H1 (cell line): ENCODE results near the gene SAPCD1. TPM values are rescaled to one million over a fixed set of nuclear protein-coding genes. Genes with fewer than 3 reads are reported as not detected.

Experiments used
- CTCF ChIA-PET: fragments of 300-600 bp; sonication (Branson Sonifier 250); formaldehyde crosslinking; loops from one replicate; lab custom pipeline; 2021; ENCODE audit not compliant: partially characterized antibody; lab: Charles Lee
- POLR2A ChIA-PET: fragments of 300-600 bp; sonication (Branson Sonifier 250); formaldehyde crosslinking; loops from one replicate; lab custom pipeline; 2021; ENCODE audit warnings: inconsistent platforms; ENCODE audit not compliant: partially characterized antibody; lab: Charles Lee
- DNase-seq, 2 experiments: peaks; one replicate each; pipeline versions ENCODE4 v3.0.0 to v3.0.0-alpha.2; 2010 to 2022; ENCODE audit warnings: low spot score in 2 of 2, low read depth in 1 of 2, mixed read lengths in 1 of 2
- FAIRE-seq: peaks from 2 replicates; lab custom pipeline; 2011; peaks lifted over from hg19 to GRCh38; lab: Jason Lieb, UNC
- H2AFZ ChIP-seq: 2 replicates; pipeline ENCODE4 v1.8.1; 2012; ENCODE audit warnings: low read length, inconsistent platforms
- H2AK5ac ChIP-seq: 2 replicates; pipeline ENCODE4 v1.6.1; 2013; ENCODE audit warnings: low read depth, low read length
- H2BK120ac ChIP-seq: replicated peaks from 2 replicates; pipeline ENCODE3; 2013; ENCODE audit warnings: low read depth, low read length, inconsistent platforms
- H2BK12ac ChIP-seq: 2 replicates; pipeline ENCODE4 v1.6.1; 2013; ENCODE audit warnings: low read depth, low read length
- H2BK15ac ChIP-seq: 2 replicates; pipeline ENCODE4 v1.6.1; 2013; ENCODE audit warnings: low read length
- H2BK20ac ChIP-seq: 2 replicates; pipeline ENCODE4 v1.6.1; 2013; ENCODE audit warnings: low read length
- H2BK5ac ChIP-seq: 2 replicates; pipeline ENCODE4 v1.6.1; 2013; ENCODE audit warnings: low read depth, low read length
- H3K14ac ChIP-seq: 2 replicates; pipeline ENCODE4 v1.6.1; 2013; ENCODE audit warnings: inconsistent platforms; ENCODE audit not compliant: insufficient read length
- H3K18ac ChIP-seq: 2 replicates; pipeline ENCODE4 v1.6.1; 2013; ENCODE audit warnings: low read length; ENCODE audit errors: extremely low read depth
- H3K23ac ChIP-seq: 2 replicates; pipeline ENCODE4 v1.6.1; 2013; ENCODE audit warnings: inconsistent platforms; ENCODE audit not compliant: insufficient read length
- H3K23me2 ChIP-seq: 2 replicates; pipeline ENCODE4 v1.6.1; 2013; ENCODE audit warnings: low read depth, low read length
- H3K27ac ChIP-seq: 2 replicates; pipeline ENCODE4 v1.6.1; 2011; ENCODE audit warnings: low read depth, low read length, inconsistent platforms
- H3K27me3 ChIP-seq, 4 experiments: replicated peaks in 1 of 4; 1 replicate in 1 of 4; 2 replicates in 3 of 4; pipeline versions ENCODE4 v1.6.1 to v1.8.1; 2011 to 2013; ENCODE audit warnings: low read length in 3 of 4, mild to moderate bottlenecking in 3 of 4, inconsistent platforms in 2 of 4, mixed read lengths in 2 of 4, moderate library complexity in 1 of 4; ENCODE audit not compliant: control insufficient read depth in 3 of 4, insufficient read depth in 3 of 4; ENCODE audit errors: extremely low read depth in 1 of 4
- H3K36me3 ChIP-seq, 4 experiments: 2 replicates each; pipeline versions ENCODE4 v1.6.1 to v1.8.1; 2011 to 2013; ENCODE audit warnings: mild to moderate bottlenecking in 4 of 4, low read length in 3 of 4, moderate library complexity in 2 of 4, control low read depth in 1 of 4, inconsistent platforms in 1 of 4; ENCODE audit not compliant: insufficient read depth in 4 of 4, control insufficient read depth in 2 of 4
- H3K4ac ChIP-seq: replicated peaks from 2 replicates; pipeline ENCODE3; 2013; ENCODE audit warnings: low read length, low read depth, mixed read lengths, inconsistent platforms; ENCODE audit not compliant: insufficient read length
- H3K4me1 ChIP-seq, 4 experiments: replicated peaks in 1 of 4; 1 replicate in 1 of 4; 2 replicates in 3 of 4; pipeline versions ENCODE4 v1.6.1 to v1.8.1; 2011 to 2013; ENCODE audit warnings: low read length in 3 of 4, inconsistent platforms in 2 of 4, mixed read lengths in 1 of 4; ENCODE audit not compliant: insufficient read depth in 4 of 4, control insufficient read depth in 3 of 4
- H3K4me2 ChIP-seq, 2 experiments: 2 replicates each; pipeline versions ENCODE4 v1.6.1 to v1.8.1; 2011 to 2013; ENCODE audit warnings: low read depth in 2 of 2, low read length in 2 of 2, control low read depth in 1 of 2, inconsistent platforms in 1 of 2, mild to moderate bottlenecking in 1 of 2; ENCODE audit not compliant: insufficient read depth in 1 of 2
- H3K4me3 ChIP-seq, 4 experiments: fragments of 200-600, 300-600 bp in 1 of 4; sonication (generic), shearing (Covaris generic), sonication (Bioruptor Twin) in 1 of 4; 2 replicates each; pipeline versions ENCODE4 v1.5.1 to v1.8.1; 2011 to 2016; ENCODE audit warnings: low read length in 4 of 4, low read depth in 3 of 4, control low read depth in 2 of 4, inconsistent platforms in 2 of 4, mild to moderate bottlenecking in 2 of 4, mixed read lengths in 1 of 4, moderate library complexity in 1 of 4; ENCODE audit not compliant: insufficient read depth in 2 of 4; ENCODE audit errors: extremely low read depth in 1 of 4
- H3K56ac ChIP-seq: replicated peaks from 2 replicates; pipeline ENCODE3; 2013; ENCODE audit warnings: low read depth, mild to moderate bottlenecking, mixed read lengths, low read length, inconsistent platforms; ENCODE audit not compliant: insufficient read length
- H3K79me1 ChIP-seq: 2 replicates; pipeline ENCODE4 v1.6.1; 2013; ENCODE audit warnings: low read depth, low read length, control low read depth
- H3K79me2 ChIP-seq, 2 experiments: 2 replicates each; pipeline versions ENCODE4 v1.6.1 to v1.8.1; 2012 to 2013; ENCODE audit warnings: low read length in 2 of 2, mild to moderate bottlenecking in 2 of 2, inconsistent platforms in 1 of 2; ENCODE audit not compliant: insufficient read depth in 2 of 2, control insufficient read depth in 1 of 2
- H3K9ac ChIP-seq, 4 experiments: replicated peaks in 1 of 4; 1 replicate in 1 of 4; 2 replicates in 3 of 4; pipeline versions ENCODE4 v1.6.1 to v1.8.1; 2011 to 2013; ENCODE audit warnings: low read depth in 3 of 4, low read length in 3 of 4, control low read depth in 2 of 4, mild to moderate bottlenecking in 2 of 4, moderate library complexity in 2 of 4, inconsistent platforms in 1 of 4; ENCODE audit errors: extremely low read depth in 1 of 4
- H3K9me3 ChIP-seq, 2 experiments: 2 replicates each; pipeline versions ENCODE4 v1.6.1 to v1.8.1; 2012 to 2013; ENCODE audit warnings: mild to moderate bottlenecking in 2 of 2, moderate library complexity in 2 of 2, control low read depth in 1 of 2, inconsistent platforms in 1 of 2, low read depth in 1 of 2, low read length in 1 of 2, mixed read lengths in 1 of 2; ENCODE audit not compliant: insufficient read depth in 2 of 2
- H4K20me1 ChIP-seq, 2 experiments: replicated peaks in 1 of 2; 2 replicates each; pipeline versions ENCODE3 to v1.8.1; 2011 to 2013; ENCODE audit warnings: inconsistent platforms in 2 of 2, low read length in 2 of 2, mild to moderate bottlenecking in 1 of 2; ENCODE audit not compliant: insufficient read depth in 2 of 2, control insufficient read depth in 1 of 2
- H4K5ac ChIP-seq: 2 replicates; pipeline ENCODE4 v1.6.1; 2013; ENCODE audit warnings: low read length, low read depth, mixed read lengths, inconsistent platforms; ENCODE audit not compliant: insufficient read length
- H4K8ac ChIP-seq: 2 replicates; pipeline ENCODE4 v1.8.0; 2013; ENCODE audit warnings: mild to moderate bottlenecking, moderate library complexity, low read length, inconsistent platforms; ENCODE audit not compliant: insufficient read depth; ENCODE audit errors: extremely low read depth
- H4K91ac ChIP-seq: replicated peaks from 2 replicates; pipeline ENCODE3; 2013; ENCODE audit warnings: low read length, mixed read lengths, inconsistent platforms; ENCODE audit not compliant: insufficient read length
- CBX8 ChIP-seq: fragments of 300-800, 300-1000 bp; sonication (generic); IDR thresholded peaks from 2 replicates; pipeline ENCODE4 v1.7.1; 2016; ENCODE audit warnings: low read depth, low read length, borderline replicate concordance
- EGR1 ChIP-seq: IDR thresholded peaks from 2 replicates; pipeline ENCODE4 v1.6.1; 2011; ENCODE audit warnings: low read depth, low read length, borderline replicate concordance
- HDAC2 ChIP-seq, 2 experiments: fragments of 300-600 bp in 1 of 2; sonication (generic) in 1 of 2; IDR thresholded peaks; 2 replicates each; pipeline ENCODE4 v1.6.1; 2011 to 2012; ENCODE audit warnings: low read depth in 2 of 2, low read length in 2 of 2, mild to moderate bottlenecking in 2 of 2, moderate library complexity in 2 of 2, borderline replicate concordance in 1 of 2, inconsistent platforms in 1 of 2
- PHF8 ChIP-seq: fragments of 200-600 bp; sonication (generic); conservative IDR thresholded peaks from 2 replicates; pipeline ENCODE4 v1.7.1; 2012; ENCODE audit warnings: low read depth, mild to moderate bottlenecking, inconsistent platforms, low read length, moderate library complexity
- RAD21 ChIP-seq, 2 experiments: IDR thresholded peaks in 1 of 2; conservative IDR thresholded peaks in 1 of 2; 2 replicates each; pipeline ENCODE4 v1.6.1; 2011; ENCODE audit warnings: low read depth in 2 of 2, low read length in 2 of 2, improper control_type of control experiment in 1 of 2, inconsistent platforms in 1 of 2, mild to moderate bottlenecking in 1 of 2, moderate library complexity in 1 of 2
- RNF2 ChIP-seq: fragments of 200-900, 300-1000 bp; sonication (generic); IDR thresholded peaks from 2 replicates; pipeline ENCODE4 v1.7.1; 2016; ENCODE audit warnings: borderline replicate concordance, low read depth, mild to moderate bottlenecking, antibody characterized with exemption, low read length; ENCODE audit not compliant: poor library complexity, severe bottlenecking; ENCODE audit errors: missing control alignments
- SIX5 ChIP-seq: IDR thresholded peaks from 2 replicates; pipeline ENCODE4 v1.6.1; 2011; ENCODE audit warnings: mild to moderate bottlenecking, low read depth, low read length
- TAF1 ChIP-seq: IDR thresholded peaks from 2 replicates; pipeline ENCODE4 v1.6.1; 2011; ENCODE audit warnings: mild to moderate bottlenecking, low read depth, low read length
- TAF7 ChIP-seq: optimal IDR thresholded peaks from 2 replicates; pipeline ENCODE3; 2011; ENCODE audit warnings: low read depth, mild to moderate bottlenecking, inconsistent platforms, low read length, moderate library complexity, borderline replicate concordance
- ZNF274 ChIP-seq: IDR thresholded peaks from 2 replicates; pipeline ENCODE4 v1.7.0; 2012; ENCODE audit warnings: low read length, borderline replicate concordance; ENCODE audit errors: extremely low read depth
- WGBS, 2 experiments: shearing (Covaris generic) in 1 of 2; methylation state at CpG; one replicate each; pipeline versions ENCODE4 v1.1.6 to v1.1.7; 2013 to 2015; ENCODE audit warnings: low lambda C conversion rate in 2 of 2, mixed read lengths in 2 of 2, inconsistent platforms in 1 of 2, low coverage in 1 of 2, missing lambda C conversion rate in 1 of 2; ENCODE audit not compliant: insufficient replicate concordance in 2 of 2, insufficient coverage in 1 of 2, insufficient read length in 1 of 2; ENCODE audit errors: extremely low coverage in 1 of 2, missing lambda C conversion rate in 1 of 2; 5-methylcytosine and 5-hydroxymethylcytosine counted together
- polyA plus RNA-seq, 7 experiments: library from polyadenylated mRNA; depleted of rRNA in 3 of 7; stranded (reverse) in 5 of 7; unstranded in 2 of 7; fragments of >200 nt in 5 of 7; fragments of 200-250 nt in 2 of 7; gene quantifications; 1 replicate in 5 of 7; 2 replicates in 1 of 7; 4 replicates in 1 of 7; pipeline versions ENCODE4 v1.2.1 to v1.2.3, GENCODE V29; 2011 to 2013; ENCODE audit warnings: missing spikeins in 2 of 7, mixed read lengths in 2 of 7
- total RNA-seq: library from RNA; stranded (reverse); fragmentation: NEBNext Ultra II Directional; extraction: Animal tissue kit (Norgen Biotek cat#: 25700); gene quantifications from 2 replicates; pipeline ENCODE4 v1.2.1, GENCODE V29; 2021

Gene SAPCD1
- total and polyA plus RNA-seq, 2 of the 8 experiments (the other 6 are each of a cell fraction or from before 2014, with no cell fraction given): 3.1 to 5.9 TPM

DNA sequence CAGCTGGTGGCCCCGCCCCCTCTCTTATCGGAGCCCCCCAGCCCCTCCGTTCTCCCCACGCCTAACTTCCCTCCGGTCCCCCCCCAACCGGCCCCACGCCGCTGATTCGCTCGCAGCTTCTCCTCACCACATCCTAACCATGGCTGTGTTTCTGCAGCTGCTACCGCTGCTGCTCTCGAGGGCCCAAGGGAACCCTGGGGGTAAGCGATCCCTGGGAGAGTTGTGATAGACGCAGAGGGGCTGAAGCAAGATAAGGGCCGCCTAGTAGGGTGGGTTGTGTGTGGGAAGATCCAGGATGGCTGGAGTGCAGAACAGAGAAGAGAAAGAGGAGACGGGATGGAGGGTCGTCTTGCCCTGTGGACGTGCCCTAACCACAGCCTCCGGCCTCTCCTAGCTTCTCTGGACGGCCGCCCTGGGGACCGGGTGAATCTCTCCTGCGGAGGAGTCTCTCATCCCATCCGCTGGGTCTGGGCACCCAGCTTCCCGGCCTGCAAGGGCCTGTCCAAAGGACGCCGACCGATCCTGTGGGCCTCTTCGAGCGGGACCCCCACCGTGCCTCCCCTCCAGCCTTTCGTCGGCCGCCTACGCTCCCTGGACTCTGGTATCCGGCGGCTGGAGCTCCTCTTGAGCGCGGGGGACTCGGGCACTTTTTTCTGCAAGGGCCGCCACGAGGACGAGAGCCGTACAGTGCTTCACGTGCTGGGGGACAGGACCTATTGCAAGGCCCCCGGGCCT is 39.0 kb upstream of the SAPCD1 start, which contains the start of gene MPIG6B:
MPIG6B (plus strand) TSS at position 129 of the 735 bp plus-strand sequence; CDS start at position 140, 11 bp downstream.
- DNase-seq (no peak), FAIRE-seq (no peak)
- Histone ChIP-seq H2BK120ac (no peak within 1 kb of the TSS), H3K18ac (no peak within 1 kb of the TSS; the same call in 1 of the 2 replicates), H2AFZ (no peak within 1 kb of the TSS), H3K36me3 (peaks cover 0 to 11% (median 10%) of the 10 kb centered on the region in 4 experiments; a peak in 5 of 8 replicates), H3K27me3 (no peaks in the 10 kb centered on the region), H3K14ac (no peak within 1 kb of the TSS), H4K5ac (no peak within 1 kb of the TSS), H3K9ac (no peak within 1 kb of the TSS; a peak in 1 of 7 replicates), H3K9me3 (no peaks in the 10 kb centered on the region), H4K8ac (peak within 1 kb of the TSS; percentile 53), H3K79me1 (0 out of 2 replicates have a peak, but pooled peaks cover 3% of the 10 kb centered on the region), H3K4me2 (no peak within 1 kb of the TSS), H2AK5ac (no peak within 1 kb of the TSS), H4K20me1 (no peaks in the 10 kb centered on the region), H3K23me2 (no peaks in the 10 kb centered on the region), H3K4me3 (no peak within 1 kb of the TSS), H4K91ac (no peak within 1 kb of the TSS), H3K56ac (no peak within 1 kb of the TSS), H2BK15ac (0 out of 2 replicates have a peak within 1 kb of the TSS, but pooled peaks have one; percentile 61), H2BK12ac (no peak within 1 kb of the TSS), H3K79me2 (no peaks in the 10 kb centered on the region), H2BK5ac (no peak within 1 kb of the TSS), H3K23ac (no peak within 1 kb of the TSS), H3K4me1 (peaks cover 1 to 10% (median 6%) of the 10 kb centered on the region in 4 experiments; a peak in 6 of 7 replicates), H3K4ac (no peak within 1 kb of the TSS), H2BK20ac (no peak within 1 kb of the TSS), H3K27ac (no peak within 1 kb of the TSS)
- 91% methylated on average over 33 of the region's 46 CpGs; no CpG with 5 or more reads in 1 of the 2 experiments for WGBS, 2 experiments
- ChIA-PET CTCF (interaction anchor here (0.5 to 8.9 kb wide), 14 partner anchors 9 to 1049 kb away, joined by 3 to 89 read pairs (median 4); partner anchors contain the start of genes LSM2 and LY6G6D), POLR2A (interaction anchor here (0.9 to 7.2 kb wide), 15 partner anchors 9 to 139 kb away, joined by 3 to 73 read pairs (median 4); partner anchors contain the start of genes ABHD16A, CLIC1, GPANK1 and LY6G6D)
- no peak for TF ChIP-seq ZNF274
- no peak for TF ChIP-seq HDAC2 (IDR thresholded peaks at IDR 0.05; ENCODE audit: borderline replicate concordance in 1 of 2, low read depth in 2 of 2, low read length in 2 of 2)
- TF ChIP-seq CBX8: no peak
- TF ChIP-seq TAF1: no peak
- TF ChIP-seq RAD21 (IDR thresholded peaks at IDR 0.05 in 1 of 2, conservative IDR thresholded peaks at IDR 0.05 in 1 of 2; ENCODE audit: low read depth in 2 of 2, low read length in 2 of 2): no peak
- no peak for TF ChIP-seq PHF8
- TF ChIP-seq TAF7: no peak
- TF ChIP-seq RNF2: no peak
- TF ChIP-seq SIX5: no peak
- no peak for TF ChIP-seq EGR1
